NCI-H2029 treated with DMSO at 0.1 percent for 48 hours (cell line): Measurements from ENCODE around the gene FGF14.
A peak's percentile ranks its signal among the peaks of the same experiment; 100 is the strongest.

Source experiments
- DNase-seq: peaks from one replicate; lab custom pipeline; 2025; lab: John Stamatoyannopoulos, UW

Gene FGF14

DNA sequence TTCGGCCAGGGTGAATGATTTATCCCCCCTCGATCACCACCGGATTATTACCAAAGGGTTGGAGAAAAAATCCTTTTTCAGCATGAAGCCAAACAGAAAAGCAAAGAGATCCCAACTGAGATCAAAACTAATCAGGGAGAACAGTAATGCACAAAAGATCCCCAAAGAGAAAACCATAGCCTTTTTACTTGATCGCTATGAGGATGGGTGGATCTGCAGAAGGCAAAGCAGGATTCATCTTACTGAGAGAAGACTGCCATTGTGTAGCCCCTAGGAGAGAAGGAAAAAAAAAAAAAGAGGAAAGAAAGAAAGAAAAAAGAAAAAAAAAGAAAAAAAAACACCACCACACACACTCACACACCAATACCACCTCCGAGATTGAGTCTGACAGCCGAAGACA is at the start of gene FGF14:
TSS of gene FGF14 (minus strand) at position 283 of the 400 bp plus-strand sequence.
- DNase-seq: no peak

GRCh38 chr13:102443249-102443648 is 41.4 kb upstream of the FGF14 start:
- DNase-seq: no peak

DNA sequence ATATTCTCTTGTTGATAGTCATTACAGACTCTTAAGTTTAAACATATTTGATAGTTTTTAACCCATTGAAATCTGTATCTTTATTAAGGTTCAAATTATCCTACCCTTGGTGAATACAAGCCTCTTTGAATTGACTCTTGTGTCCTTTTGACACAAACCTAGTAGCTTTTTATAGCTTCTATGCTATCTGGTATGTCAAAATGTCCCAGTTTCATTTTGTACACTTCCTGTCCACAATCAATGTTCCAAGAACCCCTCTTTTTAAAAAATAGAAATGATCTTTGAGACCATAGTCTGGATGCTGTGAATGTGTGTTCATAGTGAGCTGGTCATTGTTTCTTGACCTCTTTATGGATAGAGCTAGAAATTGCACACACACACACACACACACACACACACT is 39.2 kb upstream of the FGF14 start:
- no peak for DNase-seq

- no peak for DNase-seq
These were observed 38.5 kb upstream of the FGF14 start for GRCh38 chr13:102440259-102440936.

DNA sequence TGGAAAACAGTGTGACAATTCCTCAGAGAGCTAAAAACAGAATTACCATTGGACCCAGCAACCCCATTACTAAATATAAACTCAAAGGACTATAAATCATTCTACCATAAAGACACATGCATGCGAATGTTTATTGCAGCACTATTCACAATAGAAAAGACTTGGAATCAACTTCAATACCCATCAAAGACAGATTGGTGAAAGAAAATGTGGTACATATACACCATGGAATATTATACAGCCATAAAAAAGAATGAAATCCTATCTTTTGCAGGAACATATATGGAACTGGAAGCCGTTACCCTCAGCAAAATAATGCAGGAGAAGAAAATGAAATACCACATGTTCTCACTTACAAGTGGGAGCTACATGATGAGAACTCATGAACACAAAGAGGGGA is 20.8 kb upstream of the FGF14 start:
- DNase-seq: no peak

DNA sequence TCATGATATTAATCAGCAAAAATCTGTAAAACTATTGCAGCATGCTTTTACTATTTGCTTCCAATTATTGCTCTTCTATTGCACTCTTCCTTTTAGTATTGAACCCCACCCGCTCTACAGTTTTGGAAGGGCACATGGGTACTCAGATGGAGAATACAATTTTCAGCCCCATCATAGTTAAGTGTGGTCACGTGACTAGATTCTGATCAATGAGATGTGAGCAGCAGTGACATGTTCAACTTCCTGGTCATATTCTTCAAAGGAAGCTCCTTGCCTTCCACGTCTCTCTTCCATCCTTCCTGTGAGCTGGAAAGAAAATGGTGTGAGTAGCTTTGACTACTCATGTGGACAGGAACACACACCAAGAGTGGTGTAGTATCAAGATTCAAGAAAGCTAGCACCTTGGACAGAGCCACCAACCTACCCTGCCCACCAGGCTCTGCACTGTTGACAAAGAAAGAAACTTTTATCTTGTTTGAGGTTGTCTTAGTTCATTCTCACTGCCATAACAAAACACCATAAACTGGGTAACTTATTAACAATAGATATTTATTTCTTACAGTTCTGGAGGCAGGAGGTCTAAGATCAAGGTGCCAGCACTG is 3.8 kb upstream of the FGF14 start:
- no peak for DNase-seq

DNA sequence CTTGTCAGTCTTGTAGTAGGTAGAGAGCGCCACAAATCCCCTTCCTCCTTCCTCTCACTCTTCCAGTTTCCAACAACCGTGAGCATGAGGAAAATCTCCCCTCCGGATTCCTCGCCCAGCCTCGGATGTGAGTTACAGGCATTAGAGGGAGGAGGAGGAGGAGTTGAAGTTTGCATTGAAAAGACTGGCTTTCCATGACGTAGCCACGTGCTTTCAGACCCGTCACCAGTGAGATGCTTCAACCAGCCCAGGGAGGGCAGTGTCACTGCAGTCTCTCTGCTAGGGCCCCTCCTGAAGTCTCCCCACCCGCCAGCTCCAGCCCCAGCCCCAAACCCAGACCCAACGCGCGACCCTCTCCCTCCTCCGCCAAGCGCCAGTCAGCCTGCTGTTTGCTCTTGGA is 442 bp upstream of the FGF14 start:
- DNase-seq: no peak

GRCh38 chr13:102401265-102401664 is 583 bp downstream of the FGF14 start:
- no peak for DNase-seq

DNA sequence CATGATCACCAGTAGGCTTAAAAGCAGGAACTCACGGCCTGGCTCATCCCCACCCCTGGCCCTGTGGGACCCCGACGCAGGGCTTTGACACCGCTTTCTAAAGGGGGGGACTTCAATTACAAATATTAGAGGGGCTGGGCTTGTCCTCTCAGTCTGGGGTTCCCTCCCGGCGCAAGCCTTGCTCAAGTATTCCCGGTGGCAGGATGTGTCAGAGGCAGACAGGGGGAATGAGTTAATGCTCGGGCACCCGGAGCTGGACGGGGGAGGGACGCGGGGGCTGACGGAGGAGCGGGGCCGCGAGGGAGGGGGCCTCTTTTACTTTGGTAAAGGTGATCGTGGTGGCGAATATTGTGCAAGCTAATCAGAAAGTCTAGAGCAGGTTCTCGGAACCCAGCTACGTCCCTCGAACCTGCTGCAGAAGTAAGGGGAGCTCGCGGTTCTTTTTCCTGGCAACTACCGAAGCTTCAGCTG is 1.1 kb downstream of the FGF14 start:
- no peak for DNase-seq

DNA sequence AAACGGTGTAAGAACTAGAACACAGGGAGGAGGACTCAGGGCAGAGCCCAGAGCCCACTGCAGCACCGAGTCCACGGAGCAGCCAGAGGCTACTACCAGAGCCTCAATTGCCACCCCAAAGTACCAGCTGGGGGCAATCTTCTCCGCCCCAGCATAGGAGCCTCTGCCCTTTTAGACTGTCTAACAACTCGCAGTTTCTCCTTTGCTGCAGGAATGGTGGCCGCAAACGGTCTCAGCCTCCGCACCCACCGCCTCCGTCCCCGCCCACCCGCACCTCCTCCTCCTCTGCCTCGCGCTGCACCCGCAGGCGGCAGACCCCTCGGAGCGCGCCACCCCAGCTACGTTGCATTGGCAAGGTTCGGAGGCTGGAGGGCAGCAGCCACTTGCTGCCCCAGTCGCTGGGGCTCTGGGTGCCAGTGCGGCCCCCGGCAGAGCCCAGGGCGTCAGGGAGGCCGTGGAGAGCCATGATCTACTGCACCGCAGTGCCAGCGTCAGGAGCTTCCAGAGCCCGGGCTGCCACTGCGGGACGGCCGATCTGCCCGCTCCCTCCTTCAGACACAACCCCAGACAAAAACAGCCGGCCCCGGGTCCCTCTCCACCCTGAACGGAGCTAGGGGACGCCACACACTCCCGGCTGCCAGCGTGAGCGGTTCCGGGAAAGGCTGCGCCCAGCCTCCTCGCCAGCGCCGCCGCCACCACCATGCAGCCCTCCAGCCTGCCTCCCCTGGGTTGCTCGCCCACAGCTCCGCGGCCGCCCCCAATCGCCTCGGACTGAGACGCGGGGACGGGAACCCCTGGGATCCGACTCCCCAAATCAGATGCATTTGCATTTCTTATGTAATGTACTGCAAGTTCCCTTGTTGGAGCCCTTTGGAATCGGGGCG is 1.8 kb downstream of the FGF14 start:
- DNase-seq: no peak

GRCh38 chr13:102395939-102396338 is 5.9 kb downstream of the FGF14 start:
- DNase-seq: no peak

DNA sequence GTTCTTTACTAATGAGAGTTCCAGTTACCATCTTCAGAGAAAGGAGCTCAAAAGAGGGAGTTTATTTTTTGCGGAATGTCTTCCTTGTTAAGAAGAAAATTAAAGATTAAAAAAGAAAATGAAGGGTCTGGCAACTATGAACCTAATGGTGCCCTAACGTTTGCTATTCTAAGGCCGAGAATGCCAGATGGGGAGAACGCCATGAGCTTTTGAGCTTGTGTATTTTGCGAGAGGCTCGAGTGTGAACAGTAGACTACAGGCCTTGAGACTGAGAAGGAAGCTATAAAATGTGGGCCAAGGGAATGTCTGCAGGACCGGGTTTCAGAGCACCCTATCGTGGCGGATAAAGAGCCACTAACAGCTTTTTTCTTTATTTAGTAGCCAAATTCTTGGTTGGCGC is 6.7 kb downstream of the FGF14 start:
- DNase-seq: no peak

- peak; percentile 33 for DNase-seq
These were observed 7.4 kb downstream of the FGF14 start for GRCh38 chr13:102394158-102395053.

GRCh38 chr13:102392481-102393209 is 9.2 kb downstream of the FGF14 start:
- DNase-seq: no peak

- no peak for DNase-seq
These were observed 15.4 kb downstream of the FGF14 start for GRCh38 chr13:102386461-102386860.

- no peak for DNase-seq
These were observed 21.8 kb downstream of the FGF14 start for GRCh38 chr13:102380012-102380411.

GRCh38 chr13:102376318-102376717 is 25.5 kb downstream of the FGF14 start:
- DNase-seq: no peak

DNA sequence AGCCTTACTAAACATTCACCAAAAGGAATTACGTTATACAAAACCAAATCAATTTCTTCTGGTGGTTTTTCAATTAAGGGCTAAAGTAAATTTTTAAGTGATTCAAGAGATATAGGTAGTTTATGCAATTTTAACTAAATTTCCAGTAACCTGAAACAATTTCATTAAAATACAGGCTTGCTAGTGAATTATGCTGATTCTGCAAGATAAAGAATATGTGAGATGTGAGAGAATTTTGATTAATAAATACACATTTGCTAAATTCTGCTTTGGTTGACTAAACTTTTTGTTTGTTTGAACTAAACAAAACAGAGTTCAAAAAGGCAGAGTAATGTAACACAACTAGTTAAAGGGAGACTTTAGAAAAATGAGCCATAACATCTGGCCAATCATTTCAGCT is 27.1 kb downstream of the FGF14 start:
- DNase-seq: no peak

DNA sequence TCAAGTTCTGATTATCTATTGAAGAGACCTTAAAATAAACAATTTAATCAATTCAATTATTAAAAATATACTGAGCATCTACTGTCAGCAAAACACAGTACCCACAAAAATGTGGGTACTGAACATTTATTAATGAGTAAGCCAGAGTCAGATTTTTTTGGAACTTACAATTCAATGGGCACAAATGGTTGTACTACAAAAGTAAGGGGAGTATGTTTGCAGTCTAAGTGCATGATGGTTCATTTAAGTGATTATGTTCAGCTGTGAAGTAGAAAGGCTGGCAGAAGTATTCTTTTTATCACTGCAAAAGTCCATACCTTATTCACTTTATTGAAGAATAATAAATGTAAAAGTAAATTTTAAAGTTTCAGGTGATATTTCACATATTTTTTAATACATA is 27.6 kb downstream of the FGF14 start:
- DNase-seq: no peak

DNA sequence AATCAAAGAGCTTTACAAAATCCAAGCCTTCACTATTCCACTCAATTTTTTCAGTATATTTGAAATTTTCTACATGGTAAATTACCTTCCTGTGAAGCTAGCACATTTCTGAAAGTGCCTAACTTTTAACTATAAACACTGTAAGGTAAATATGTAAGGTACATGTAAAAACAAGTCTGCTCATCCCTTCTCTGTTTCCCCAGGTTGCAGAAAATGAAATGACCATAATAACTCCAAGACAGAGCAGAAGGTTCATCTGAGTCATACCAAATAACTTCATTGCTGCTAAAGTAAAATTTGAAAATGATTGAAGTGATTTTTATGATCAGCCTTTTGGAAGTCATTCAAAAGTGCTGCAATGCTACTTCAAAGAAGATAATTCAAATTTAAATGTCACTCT is 28.6 kb downstream of the FGF14 start:
- DNase-seq: no peak

DNA sequence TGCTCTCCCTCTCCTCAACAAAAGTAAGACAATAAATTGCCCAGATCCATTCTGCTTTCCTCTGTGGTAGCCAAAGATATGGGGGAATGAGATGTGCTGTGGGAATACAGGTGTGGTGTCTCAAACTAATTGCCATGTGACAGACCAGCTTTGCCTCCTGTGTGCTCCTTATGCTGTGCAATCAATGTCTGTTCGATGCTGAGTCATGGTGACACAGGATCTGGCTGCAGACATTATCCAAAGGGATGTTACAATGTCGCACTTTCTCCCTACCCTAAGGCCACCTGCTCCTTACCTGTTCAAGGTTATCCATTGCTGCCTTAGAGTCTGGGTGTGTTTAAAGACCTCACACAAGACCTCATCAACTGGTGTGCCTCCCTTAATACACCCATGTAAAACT is 32.5 kb downstream of the FGF14 start:
- DNase-seq: no peak
